WTC11 (cell line): Measurements from ENCODE around the gene TMEM179.

Source experiments
- ATF1 ChIP-seq: sonication (generic); formaldehyde crosslinking; IDR thresholded peaks from 2 replicates; pipeline ENCODE4 v1.8.1; 2023; ENCODE audit warnings: mild to moderate bottlenecking, moderate library complexity, missing genetic modification reagents
- CTCF ChIP-seq: fragments of 200-600 bp; IDR thresholded peaks from 2 replicates; pipeline ENCODE4 v1.8.0; 2022; ENCODE audit warnings: antibody characterized with exemption
- FOXJ3 ChIP-seq: sonication (generic); formaldehyde crosslinking; IDR thresholded peaks from 2 replicates; pipeline ENCODE4 v1.9.0; 2021; ENCODE audit warnings: missing genetic modification reagents, mild to moderate bottlenecking, borderline replicate concordance
- JUN ChIP-seq: sonication (generic); formaldehyde crosslinking; IDR thresholded peaks from 2 replicates; pipeline ENCODE4 v1.8.0; 2023; ENCODE audit warnings: mild to moderate bottlenecking, missing genetic modification reagents
- KAT7 ChIP-seq: sonication (generic); formaldehyde crosslinking; IDR thresholded peaks from 2 replicates; pipeline ENCODE4 v1.8.1; 2023; ENCODE audit warnings: missing genetic modification reagents, mild to moderate bottlenecking, borderline replicate concordance
- SP1 ChIP-seq: sonication (generic); formaldehyde crosslinking; conservative IDR thresholded peaks from 2 replicates; pipeline ENCODE4 v1.8.1; 2022; ENCODE audit warnings: missing genetic modification reagents
- USF1 ChIP-seq: sonication (generic); formaldehyde crosslinking; IDR thresholded peaks from 2 replicates; pipeline ENCODE4 v1.8.0; 2022; ENCODE audit warnings: mild to moderate bottlenecking, missing genetic modification reagents
- ZBTB21 ChIP-seq: sonication (generic); formaldehyde crosslinking; IDR thresholded peaks from 2 replicates; pipeline ENCODE4 v1.8.1; 2023; ENCODE audit warnings: mild to moderate bottlenecking, missing genetic modification reagents, borderline replicate concordance
- ZNF121 ChIP-seq: sonication (generic); formaldehyde crosslinking; IDR thresholded peaks from 2 replicates; pipeline ENCODE4 v1.8.0; 2023; ENCODE audit warnings: missing genetic modification reagents
- ZNF671 ChIP-seq: fragments of 250-450 bp; sonication (Bioruptor Pico); IDR thresholded peaks from 2 replicates; pipeline ENCODE4 v1.8.0; 2021; ENCODE audit warnings: mild to moderate bottlenecking
- TF ChIP-seq, protein P1 (sequence below): sonication (generic); formaldehyde crosslinking; IDR thresholded peaks from 2 replicates; pipeline ENCODE4 v1.8.1; 2023; ENCODE audit warnings: mild to moderate bottlenecking, moderate library complexity, missing genetic modification reagents
- TF ChIP-seq, protein P2 (sequence below): sonication (generic); formaldehyde crosslinking; IDR thresholded peaks from 2 replicates; pipeline ENCODE4 v1.8.0; 2022; ENCODE audit warnings: missing genetic modification reagents

DNA sequence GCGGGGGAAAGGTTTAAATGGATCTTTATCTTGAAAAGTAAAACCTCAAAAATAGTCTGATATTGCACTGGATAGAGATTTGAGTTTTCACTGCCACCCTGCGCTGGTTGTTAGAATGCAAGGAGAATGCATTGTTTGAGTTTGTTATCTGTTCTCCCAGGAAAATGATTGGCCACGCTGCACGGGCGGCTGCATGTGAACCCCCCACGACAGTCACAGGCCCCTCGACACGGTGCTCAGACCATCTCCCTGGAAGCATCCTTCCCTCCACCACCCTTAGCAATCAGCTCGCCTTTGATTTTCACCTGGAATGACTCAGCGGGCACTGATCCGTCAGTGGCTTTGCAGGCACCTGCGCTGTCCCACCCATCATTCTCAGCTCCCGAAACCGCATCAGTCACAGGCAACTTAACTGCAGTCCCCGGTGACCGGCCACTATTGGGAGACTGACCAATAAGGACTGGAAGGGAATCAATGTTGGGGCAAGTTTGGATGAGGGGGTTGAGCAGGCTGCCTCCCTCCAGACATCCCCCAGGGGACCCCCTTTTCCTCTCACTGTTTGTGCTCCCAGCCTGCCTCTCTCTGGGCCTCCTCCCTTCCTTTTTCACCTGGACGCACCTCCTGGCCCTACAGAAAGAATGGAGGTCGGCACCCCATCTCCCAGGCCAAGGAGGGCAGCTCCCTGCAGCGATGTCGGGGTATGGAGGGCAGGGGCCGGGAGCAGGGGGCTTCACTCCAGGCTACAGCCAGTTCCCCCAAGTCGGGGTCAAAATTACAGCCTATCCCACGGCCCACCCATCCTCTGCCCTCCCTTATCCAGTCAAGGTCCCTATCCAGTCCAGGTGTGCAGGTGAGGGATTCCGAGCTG, 53.5 kb downstream of the TMEM179 start:
- TF ChIP-seq ZNF121 (CRISPR knock-in tag) (no peak), FOXJ3 (no peak), CTCF (no peak), USF1 (CRISPR knock-in tag) (no peak), SP1 (CRISPR knock-in tag) (no peak), JUN (CRISPR knock-in tag) (no peak), KAT7 (CRISPR knock-in tag) (no peak), ATF1 (CRISPR knock-in tag) (no peak), ZNF671 (CRISPR knock-in tag) (no peak), ZBTB21 (CRISPR knock-in tag) (no peak)
- TF ChIP-seq, protein P1, sequence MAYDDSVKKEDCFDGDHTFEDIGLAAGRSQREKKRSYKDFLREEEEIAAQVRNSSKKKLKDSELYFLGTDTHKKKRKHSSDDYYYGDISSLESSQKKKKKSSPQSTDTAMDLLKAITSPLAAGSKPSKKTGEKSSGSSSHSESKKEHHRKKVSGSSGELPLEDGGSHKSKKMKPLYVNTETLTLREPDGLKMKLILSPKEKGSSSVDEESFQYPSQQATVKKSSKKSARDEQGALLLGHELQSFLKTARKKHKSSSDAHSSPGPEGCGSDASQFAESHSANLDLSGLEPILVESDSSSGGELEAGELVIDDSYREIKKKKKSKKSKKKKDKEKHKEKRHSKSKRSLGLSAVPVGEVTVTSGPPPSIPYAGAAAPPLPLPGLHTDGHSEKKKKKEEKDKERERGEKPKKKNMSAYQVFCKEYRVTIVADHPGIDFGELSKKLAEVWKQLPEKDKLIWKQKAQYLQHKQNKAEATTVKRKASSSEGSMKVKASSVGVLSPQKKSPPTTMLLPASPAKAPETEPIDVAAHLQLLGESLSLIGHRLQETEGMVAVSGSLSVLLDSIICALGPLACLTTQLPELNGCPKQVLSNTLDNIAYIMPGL (CRISPR knock-in tag), result no peak
- TF ChIP-seq, protein P2, sequence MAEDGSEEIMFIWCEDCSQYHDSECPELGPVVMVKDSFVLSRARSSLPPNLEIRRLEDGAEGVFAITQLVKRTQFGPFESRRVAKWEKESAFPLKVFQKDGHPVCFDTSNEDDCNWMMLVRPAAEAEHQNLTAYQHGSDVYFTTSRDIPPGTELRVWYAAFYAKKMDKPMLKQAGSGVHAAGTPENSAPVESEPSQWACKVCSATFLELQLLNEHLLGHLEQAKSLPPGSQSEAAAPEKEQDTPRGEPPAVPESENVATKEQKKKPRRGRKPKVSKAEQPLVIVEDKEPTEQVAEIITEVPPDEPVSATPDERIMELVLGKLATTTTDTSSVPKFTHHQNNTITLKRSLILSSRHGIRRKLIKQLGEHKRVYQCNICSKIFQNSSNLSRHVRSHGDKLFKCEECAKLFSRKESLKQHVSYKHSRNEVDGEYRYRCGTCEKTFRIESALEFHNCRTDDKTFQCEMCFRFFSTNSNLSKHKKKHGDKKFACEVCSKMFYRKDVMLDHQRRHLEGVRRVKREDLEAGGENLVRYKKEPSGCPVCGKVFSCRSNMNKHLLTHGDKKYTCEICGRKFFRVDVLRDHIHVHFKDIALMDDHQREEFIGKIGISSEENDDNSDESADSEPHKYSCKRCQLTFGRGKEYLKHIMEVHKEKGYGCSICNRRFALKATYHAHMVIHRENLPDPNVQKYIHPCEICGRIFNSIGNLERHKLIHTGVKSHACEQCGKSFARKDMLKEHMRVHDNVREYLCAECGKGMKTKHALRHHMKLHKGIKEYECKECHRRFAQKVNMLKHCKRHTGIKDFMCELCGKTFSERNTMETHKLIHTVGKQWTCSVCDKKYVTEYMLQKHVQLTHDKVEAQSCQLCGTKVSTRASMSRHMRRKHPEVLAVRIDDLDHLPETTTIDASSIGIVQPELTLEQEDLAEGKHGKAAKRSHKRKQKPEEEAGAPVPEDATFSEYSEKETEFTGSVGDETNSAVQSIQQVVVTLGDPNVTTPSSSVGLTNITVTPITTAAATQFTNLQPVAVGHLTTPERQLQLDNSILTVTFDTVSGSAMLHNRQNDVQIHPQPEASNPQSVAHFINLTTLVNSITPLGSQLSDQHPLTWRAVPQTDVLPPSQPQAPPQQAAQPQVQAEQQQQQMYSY (CRISPR knock-in tag), result no peak
